ENCODE results near the gene STK10.

STK10 gene

DNA sequence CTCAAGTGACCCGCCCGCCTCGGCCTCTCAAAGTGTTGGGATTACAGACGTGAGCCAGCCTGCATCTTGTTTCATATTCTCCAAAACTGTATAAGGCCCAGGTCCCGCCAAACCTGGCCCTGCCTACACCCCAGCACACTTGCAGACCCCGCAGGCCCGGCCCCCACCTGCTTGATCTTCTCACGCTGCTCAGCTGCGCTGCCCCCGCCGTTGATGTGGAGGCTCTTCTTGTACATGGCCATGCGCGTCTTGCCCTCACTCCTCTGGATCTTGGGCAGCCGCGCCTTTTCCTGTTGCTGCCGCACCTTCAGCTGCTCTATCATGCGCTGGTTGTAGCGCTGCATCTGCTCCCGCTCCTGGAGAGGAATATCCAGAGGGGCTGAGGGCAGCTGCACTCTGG is 132.6 kb downstream of the STK10 start:
- no peak for DNase-seq (ENCODE audit: low read depth, low spot score)
- Histone ChIP-seq H3K9me3 (ENCODE audit: insufficient read depth, low read length) (no peaks in the 10 kb centered on the region), H3K36me3 (ENCODE audit: insufficient read depth, insufficient read length, low read length) (peaks cover 59% of the 10 kb centered on the region), H3K4me3 (ENCODE audit: insufficient read length, low read depth) (no peak overlapping the region), H3K4me1 (ENCODE audit: insufficient read depth, insufficient read length) (peaks cover 5% of the 10 kb centered on the region), H3K9ac (ENCODE audit: insufficient read length, low read depth) (no peak overlapping the region), H3K27me3 (ENCODE audit: insufficient read depth, insufficient read length) (no peaks in the 10 kb centered on the region)
- TF ChIP-seq SUZ12 (IDR thresholded peaks at IDR 0.05; ENCODE audit: extremely low read depth, insufficient read depth, insufficient read length), result no peak
- TF ChIP-seq YY1 (IDR thresholded peaks at IDR 0.05; ENCODE audit: insufficient read depth, insufficient read length), result no peak
- no peak for TF ChIP-seq ZNF274 (IDR thresholded peaks at IDR 0.05; ENCODE audit: low read depth, low read length)

DNA sequence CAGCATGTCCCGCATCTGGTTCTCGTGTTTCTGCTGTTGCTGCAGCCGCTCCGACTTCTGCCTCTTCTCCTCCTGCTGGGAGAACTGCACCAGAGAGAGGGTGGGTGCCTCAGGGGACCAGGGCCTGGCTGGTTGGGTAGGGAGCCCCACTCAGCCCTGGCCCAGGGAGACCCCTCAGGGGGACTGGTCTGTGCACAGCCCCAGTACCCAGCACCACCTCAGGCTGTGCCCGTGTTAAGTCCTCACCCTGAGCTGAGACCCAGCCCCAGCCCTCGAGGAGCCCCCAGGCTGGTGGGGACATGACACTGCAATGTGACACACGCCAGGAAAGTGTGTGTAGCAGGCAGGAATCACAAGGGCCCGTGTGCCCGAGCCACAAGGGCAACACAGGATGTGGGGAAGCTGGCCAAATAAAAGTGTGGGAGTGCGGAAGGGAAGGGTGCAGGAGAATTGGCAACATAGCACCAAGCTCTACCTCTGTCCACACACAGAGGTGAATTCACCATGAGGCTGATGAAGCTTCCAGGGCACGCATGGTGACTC is 133.3 kb downstream of the STK10 start:
- H3K36me3 ChIP-seq (ENCODE audit: insufficient read depth, insufficient read length, low read length), result peaks cover 57% of the 10 kb centered on the region
- H3K9me3 ChIP-seq (ENCODE audit: insufficient read depth, low read length), result no peaks in the 10 kb centered on the region
- no peak for TF ChIP-seq ZNF274 (IDR thresholded peaks at IDR 0.05; ENCODE audit: low read depth, low read length)
- TF ChIP-seq YY1 (IDR thresholded peaks at IDR 0.05; ENCODE audit: insufficient read depth, insufficient read length), result no peak
- no peak for TF ChIP-seq SUZ12 (IDR thresholded peaks at IDR 0.05; ENCODE audit: extremely low read depth, insufficient read depth, insufficient read length)
- H3K27me3 ChIP-seq (ENCODE audit: insufficient read depth, insufficient read length), result no peaks in the 10 kb centered on the region
- H3K4me3 ChIP-seq (ENCODE audit: insufficient read length, low read depth), result no peak overlapping the region
- H3K9ac ChIP-seq (ENCODE audit: insufficient read length, low read depth), result no peak overlapping the region
- DNase-seq (ENCODE audit: low read depth, low spot score), result no peak
- H3K4me1 ChIP-seq (ENCODE audit: insufficient read depth, insufficient read length), result peaks cover 5% of the 10 kb centered on the region

GRCh38 chr5:172052450-172053236 is 135.4 kb downstream of the STK10 start:
- no peaks in the 10 kb centered on the region for H3K27me3 ChIP-seq (ENCODE audit: insufficient read depth, insufficient read length)
- H3K4me1 ChIP-seq (ENCODE audit: insufficient read depth, insufficient read length), result peaks cover 8% of the 10 kb centered on the region
- no peak overlapping the region for H3K9ac ChIP-seq (ENCODE audit: insufficient read length, low read depth)
- no peaks in the 10 kb centered on the region for H3K9me3 ChIP-seq (ENCODE audit: insufficient read depth, low read length)
- H3K4me3 ChIP-seq (ENCODE audit: insufficient read length, low read depth), result no peak overlapping the region
- peaks cover 54% of the 10 kb centered on the region for H3K36me3 ChIP-seq (ENCODE audit: insufficient read depth, insufficient read length, low read length)
- DNase-seq (ENCODE audit: low read depth, low spot score), result no peak
- TF ChIP-seq ZNF274 (IDR thresholded peaks at IDR 0.05; ENCODE audit: low read depth, low read length) (no peak), SUZ12 (IDR thresholded peaks at IDR 0.05; ENCODE audit: extremely low read depth, insufficient read depth, insufficient read length) (no peak), YY1 (IDR thresholded peaks at IDR 0.05; ENCODE audit: insufficient read depth, insufficient read length) (no peak)

DNA sequence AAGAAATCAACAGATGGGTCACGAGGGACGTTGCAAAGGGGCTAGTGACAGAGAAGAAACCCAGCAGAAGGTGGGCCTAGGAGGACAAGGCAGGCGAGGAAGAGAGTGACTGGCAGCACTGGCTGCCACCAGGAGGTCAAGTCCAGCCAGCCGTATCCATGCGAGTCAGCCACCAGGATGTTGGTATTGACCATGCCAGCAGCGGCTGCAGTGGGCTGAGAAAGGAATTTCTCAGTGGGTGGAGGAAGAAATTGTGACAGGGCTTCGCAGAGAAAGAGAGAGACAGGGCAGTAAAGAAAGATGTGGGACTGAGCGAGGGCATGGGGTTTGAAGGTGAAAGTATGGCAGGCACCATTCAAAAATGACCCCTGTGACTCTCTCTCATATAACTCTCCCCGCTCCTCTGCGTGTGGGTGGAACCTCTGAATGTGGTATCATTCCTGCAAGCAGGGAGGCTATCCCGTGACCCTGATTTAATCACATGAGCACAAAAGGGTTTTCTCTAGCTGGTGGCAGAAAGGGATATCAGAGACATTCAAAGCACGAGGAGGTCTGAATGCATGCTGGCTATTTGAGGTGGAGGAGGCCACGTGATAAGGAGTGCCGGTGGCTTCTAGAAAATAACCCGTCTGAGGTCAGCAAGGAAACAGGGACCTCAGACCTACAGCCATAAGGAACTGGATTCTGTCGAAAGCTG is 136.2 kb downstream of the STK10 start:
- H3K4me3 ChIP-seq (ENCODE audit: insufficient read length, low read depth), result no peak overlapping the region
- H3K36me3 ChIP-seq (ENCODE audit: insufficient read depth, insufficient read length, low read length), result peaks cover 46% of the 10 kb centered on the region
- no peaks in the 10 kb centered on the region for H3K27me3 ChIP-seq (ENCODE audit: insufficient read depth, insufficient read length)
- peaks cover 11% of the 10 kb centered on the region for H3K4me1 ChIP-seq (ENCODE audit: insufficient read depth, insufficient read length)
- no peak for TF ChIP-seq YY1 (IDR thresholded peaks at IDR 0.05; ENCODE audit: insufficient read depth, insufficient read length)
- TF ChIP-seq ZNF274 (IDR thresholded peaks at IDR 0.05; ENCODE audit: low read depth, low read length), result no peak
- no peak for TF ChIP-seq SUZ12 (IDR thresholded peaks at IDR 0.05; ENCODE audit: extremely low read depth, insufficient read depth, insufficient read length)
- no peaks in the 10 kb centered on the region for H3K9me3 ChIP-seq (ENCODE audit: insufficient read depth, low read length)
- no peak overlapping the region for H3K9ac ChIP-seq (ENCODE audit: insufficient read length, low read depth)
- no peak for DNase-seq (ENCODE audit: low read depth, low spot score)

- Histone ChIP-seq H3K36me3 (ENCODE audit: insufficient read depth, insufficient read length, low read length) (peaks cover 46% of the 10 kb centered on the region), H3K4me3 (ENCODE audit: insufficient read length, low read depth) (no peak overlapping the region), H3K9me3 (ENCODE audit: insufficient read depth, low read length) (no peaks in the 10 kb centered on the region), H3K4me1 (ENCODE audit: insufficient read depth, insufficient read length) (peaks cover 11% of the 10 kb centered on the region), H3K27me3 (ENCODE audit: insufficient read depth, insufficient read length) (no peaks in the 10 kb centered on the region), H3K9ac (ENCODE audit: insufficient read length, low read depth) (no peak overlapping the region)
- TF ChIP-seq ZNF274 (IDR thresholded peaks at IDR 0.05; ENCODE audit: low read depth, low read length), result no peak
- no peak for TF ChIP-seq SUZ12 (IDR thresholded peaks at IDR 0.05; ENCODE audit: extremely low read depth, insufficient read depth, insufficient read length)
- TF ChIP-seq YY1 (IDR thresholded peaks at IDR 0.05; ENCODE audit: insufficient read depth, insufficient read length), result no peak
- no peak for DNase-seq (ENCODE audit: low read depth, low spot score)
Measured at GRCh38 chr5:172050080-172050479, 137.9 kb downstream of the STK10 start.

DNA sequence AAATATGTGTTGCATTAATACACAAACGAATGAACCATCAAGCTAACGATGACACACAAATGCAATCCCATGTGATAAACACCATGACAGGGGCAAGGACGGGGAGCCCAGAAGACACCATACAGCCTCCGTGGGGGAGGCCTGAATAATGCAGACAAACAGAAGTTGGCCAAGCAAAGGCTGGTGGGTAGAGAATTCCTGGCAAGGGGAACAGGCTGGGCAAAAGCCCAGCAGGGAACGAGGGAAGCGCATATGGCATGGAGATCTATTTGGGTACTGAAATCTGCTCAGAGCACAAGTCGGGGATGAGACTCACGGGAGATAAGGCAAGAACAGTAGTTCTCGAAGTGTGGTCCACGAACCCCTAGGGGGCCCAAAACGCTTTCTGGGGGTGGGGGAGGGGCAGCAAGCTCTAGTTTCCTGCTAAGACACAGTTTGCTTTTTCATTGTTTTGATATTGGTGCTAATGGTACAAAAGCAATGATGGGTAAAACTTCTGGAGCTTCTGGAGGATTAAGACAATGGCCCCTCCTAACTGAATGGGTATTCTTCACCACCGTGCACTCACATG is 138.7 kb downstream of the STK10 start:
- peaks cover 42% of the 10 kb centered on the region for H3K36me3 ChIP-seq (ENCODE audit: insufficient read depth, insufficient read length, low read length)
- no peak for DNase-seq (ENCODE audit: low read depth, low spot score)
- TF ChIP-seq ZNF274 (IDR thresholded peaks at IDR 0.05; ENCODE audit: low read depth, low read length) (no peak), SUZ12 (IDR thresholded peaks at IDR 0.05; ENCODE audit: extremely low read depth, insufficient read depth, insufficient read length) (no peak), YY1 (IDR thresholded peaks at IDR 0.05; ENCODE audit: insufficient read depth, insufficient read length) (no peak)
- H3K4me3 ChIP-seq (ENCODE audit: insufficient read length, low read depth), result no peak overlapping the region
- H3K27me3 ChIP-seq (ENCODE audit: insufficient read depth, insufficient read length), result no peaks in the 10 kb centered on the region
- peaks cover 10% of the 10 kb centered on the region for H3K4me1 ChIP-seq (ENCODE audit: insufficient read depth, insufficient read length)
- no peak overlapping the region for H3K9ac ChIP-seq (ENCODE audit: insufficient read length, low read depth)
- no peaks in the 10 kb centered on the region for H3K9me3 ChIP-seq (ENCODE audit: insufficient read depth, low read length)
